HUES6 (cell line): ENCODE results near the gene RASD1.
"Not testable (repeated sequence)": the region's sequence is repeated elsewhere in the genome, so short reads cannot be mapped to it uniquely, and the experiment has no call there.

Source experiments
- H3K27ac ChIP-seq: 2 replicates; pipeline ENCODE4 v1.7.0; 2013; ENCODE audit warnings: low read depth, mild to moderate bottlenecking, low read length, inconsistent platforms
- H3K27me3 ChIP-seq: 2 replicates; pipeline ENCODE4 v1.6.1; 2013; ENCODE audit warnings: low read length; ENCODE audit not compliant: control insufficient read depth, insufficient read depth
- H3K36me3 ChIP-seq: 2 replicates; pipeline ENCODE4 v1.6.1; 2013; ENCODE audit warnings: low read length; ENCODE audit not compliant: control insufficient read depth, insufficient read depth
- H3K4me1 ChIP-seq: 2 replicates; pipeline ENCODE4 v1.6.1; 2013; ENCODE audit warnings: low read length; ENCODE audit not compliant: control insufficient read depth, insufficient read depth
- H3K4me3 ChIP-seq: 2 replicates; pipeline ENCODE4 v1.5.1; 2013; ENCODE audit warnings: low read depth, low read length
- H3K9ac ChIP-seq: one replicate; pipeline ENCODE4 v1.6.1; 2013; ENCODE audit warnings: mild to moderate bottlenecking, low read length
- H3K9me3 ChIP-seq: 2 replicates; pipeline ENCODE4 v1.6.1; 2013; ENCODE audit warnings: low read depth, low read length; ENCODE audit not compliant: control insufficient read depth, insufficient read depth

RASD1 gene

GRCh38 chr17:17465878-17466277, 30.3 kb downstream of the RASD1 start:
- not testable (repeated sequence) for H3K36me3 ChIP-seq, H3K27ac ChIP-seq, H3K9ac ChIP-seq, H3K4me3 ChIP-seq, H3K9me3 ChIP-seq, H3K4me1 ChIP-seq
- peaks cover 13% of the 10 kb centered on the region; the same call in 1 of the 2 replicates for H3K27me3 ChIP-seq

DNA sequence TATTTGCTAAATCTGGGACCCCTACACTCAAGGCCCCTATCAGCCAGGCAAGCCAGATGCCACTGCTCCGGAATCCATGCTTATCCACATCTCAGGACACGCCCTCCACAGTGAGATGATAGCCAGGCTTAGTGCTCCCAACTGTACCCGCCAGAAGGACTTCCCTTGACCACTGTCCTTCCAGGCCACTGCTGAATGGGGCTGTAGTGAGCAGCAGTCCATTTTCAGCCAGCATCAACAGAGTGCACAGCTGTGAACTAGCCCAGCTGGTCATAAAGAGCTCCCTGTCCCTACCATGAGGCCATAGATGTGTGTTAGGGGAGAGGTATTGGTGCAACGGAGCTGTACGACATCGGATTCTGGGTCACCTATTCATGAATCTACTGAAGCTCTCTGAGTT, 32.4 kb downstream of the RASD1 start:
- Histone ChIP-seq H3K36me3 (no peaks in the 10 kb centered on the region), H3K9me3 (peaks cover 5% of the 10 kb centered on the region), H3K4me3 (no peak overlapping the region), H3K27ac (no peak overlapping the region), H3K27me3 (peaks cover 9% of the 10 kb centered on the region; the same call in 1 of the 2 replicates), H3K4me1 (no peaks in the 10 kb centered on the region), H3K9ac (no peak overlapping the region)

- H3K9me3 ChIP-seq, result peaks cover 5% of the 10 kb centered on the region
- H3K9ac ChIP-seq, result no peak overlapping the region
- H3K36me3 ChIP-seq, result no peaks in the 10 kb centered on the region
- H3K4me1 ChIP-seq, result no peaks in the 10 kb centered on the region
- H3K27ac ChIP-seq, result no peak overlapping the region
- H3K4me3 ChIP-seq, result no peak overlapping the region
- H3K27me3 ChIP-seq, result peaks cover 9% of the 10 kb centered on the region; the same call in 1 of the 2 replicates
Observed at GRCh38 chr17:17462048-17462824, 34.0 kb downstream of the RASD1 start.

DNA sequence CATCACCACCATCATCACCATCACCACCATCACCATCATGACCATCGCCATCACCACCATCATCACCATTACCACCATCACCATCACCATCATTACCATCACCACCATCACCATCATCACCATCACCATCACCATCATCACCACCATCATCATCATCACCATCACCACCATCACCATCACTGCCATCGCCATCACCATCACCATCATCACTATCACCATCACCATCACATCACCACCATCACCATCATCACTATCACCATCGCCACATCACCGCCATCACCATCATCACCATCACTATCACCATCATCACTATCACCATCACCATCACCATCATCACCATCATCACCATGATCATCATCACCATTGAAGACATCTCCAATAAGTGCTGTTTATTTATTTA, 36.2 kb downstream of the RASD1 start:
- peaks cover 5% of the 10 kb centered on the region for H3K9me3 ChIP-seq
- H3K9ac ChIP-seq, result no peak overlapping the region
- no peak overlapping the region for H3K4me3 ChIP-seq
- H3K4me1 ChIP-seq, result no peaks in the 10 kb centered on the region
- H3K27ac ChIP-seq, result no peak overlapping the region
- H3K36me3 ChIP-seq, result no peaks in the 10 kb centered on the region
- H3K27me3 ChIP-seq, result peaks cover 5% of the 10 kb centered on the region; the same call in 1 of the 2 replicates

GRCh38 chr17:17457680-17458079, 38.5 kb downstream of the RASD1 start:
- H3K4me1 ChIP-seq, result no peaks in the 10 kb centered on the region
- peaks cover 5% of the 10 kb centered on the region for H3K9me3 ChIP-seq
- no peak overlapping the region for H3K27ac ChIP-seq
- no peaks in the 10 kb centered on the region for H3K27me3 ChIP-seq
- H3K9ac ChIP-seq, result no peak overlapping the region
- no peaks in the 10 kb centered on the region for H3K36me3 ChIP-seq
- no peak overlapping the region for H3K4me3 ChIP-seq

GRCh38 chr17:17456251-17456650, 39.9 kb downstream of the RASD1 start:
- Histone ChIP-seq H3K9me3 (peaks cover 5% of the 10 kb centered on the region), H3K4me1 (no peaks in the 10 kb centered on the region), H3K27ac (no peak overlapping the region), H3K9ac (no peak overlapping the region), H3K36me3 (no peaks in the 10 kb centered on the region), H3K4me3 (no peak overlapping the region), H3K27me3 (no peaks in the 10 kb centered on the region)

DNA sequence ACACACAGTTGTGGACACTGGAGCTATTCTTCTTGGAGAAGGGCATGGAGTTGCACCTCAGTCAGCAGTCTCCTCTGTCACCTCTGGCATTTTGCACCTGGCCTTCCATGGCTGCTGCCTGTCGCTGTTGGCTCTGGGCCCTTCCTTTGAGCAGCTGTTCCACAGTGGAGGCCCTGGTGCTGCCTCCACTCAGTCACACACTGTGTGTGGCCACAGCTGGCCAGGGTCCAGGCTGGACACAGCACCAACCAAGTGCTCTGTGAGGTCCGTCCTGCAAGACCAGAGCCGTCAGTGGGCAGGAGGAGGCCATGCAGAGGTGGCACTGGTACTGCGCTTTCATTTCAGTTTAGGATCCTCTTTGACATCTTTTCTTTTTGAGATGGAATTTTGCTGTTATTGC, 41.0 kb downstream of the RASD1 start:
- H3K4me1 ChIP-seq, result no peaks in the 10 kb centered on the region
- H3K27me3 ChIP-seq, result no peaks in the 10 kb centered on the region
- H3K27ac ChIP-seq, result no peak overlapping the region
- H3K9ac ChIP-seq, result no peak overlapping the region
- H3K36me3 ChIP-seq, result no peaks in the 10 kb centered on the region
- H3K9me3 ChIP-seq, result peaks cover 5% of the 10 kb centered on the region
- no peak overlapping the region for H3K4me3 ChIP-seq

GRCh38 chr17:17454700-17455099, 41.5 kb downstream of the RASD1 start:
- H3K9me3 ChIP-seq, H3K27ac ChIP-seq, H3K9ac ChIP-seq, H3K4me3 ChIP-seq, H3K36me3 ChIP-seq, H3K4me1 ChIP-seq, H3K27me3 ChIP-seq: not testable (repeated sequence)

- H3K4me1 ChIP-seq, result no peaks in the 10 kb centered on the region
- no peaks in the 10 kb centered on the region for H3K36me3 ChIP-seq
- H3K4me3 ChIP-seq, result no peak overlapping the region
- H3K27me3 ChIP-seq, result no peaks in the 10 kb centered on the region
- no peak overlapping the region for H3K9ac ChIP-seq
- no peaks in the 10 kb centered on the region for H3K9me3 ChIP-seq
- no peak overlapping the region for H3K27ac ChIP-seq
Observed at GRCh38 chr17:17454276-17454675, 41.9 kb downstream of the RASD1 start.

DNA sequence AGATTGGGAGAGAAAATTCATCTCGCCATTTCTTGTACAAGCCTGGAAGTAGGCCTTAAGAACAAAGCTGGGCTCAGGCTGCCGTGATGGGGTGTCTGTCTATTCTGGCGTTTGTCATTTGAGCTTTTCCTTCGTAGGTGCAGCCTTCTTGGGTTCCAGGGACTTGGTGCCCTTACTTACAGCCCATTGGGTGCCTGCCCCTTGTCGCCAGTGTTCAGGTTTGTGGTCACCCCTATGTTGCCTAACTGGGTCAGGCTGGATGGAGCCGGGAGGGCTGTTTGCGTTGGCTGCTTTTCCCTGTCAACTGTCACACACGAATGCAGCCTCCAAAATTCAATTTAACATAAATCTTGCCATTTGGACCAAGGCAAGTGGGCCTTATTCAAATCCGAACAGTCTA, 43.1 kb downstream of the RASD1 start:
- Histone ChIP-seq H3K36me3 (no peaks in the 10 kb centered on the region), H3K4me3 (no peak overlapping the region), H3K4me1 (no peaks in the 10 kb centered on the region), H3K9me3 (peaks cover under 1% of the 10 kb centered on the region; the same call in 1 of the 2 replicates), H3K27me3 (no peaks in the 10 kb centered on the region), H3K27ac (no peak overlapping the region), H3K9ac (no peak overlapping the region)

DNA sequence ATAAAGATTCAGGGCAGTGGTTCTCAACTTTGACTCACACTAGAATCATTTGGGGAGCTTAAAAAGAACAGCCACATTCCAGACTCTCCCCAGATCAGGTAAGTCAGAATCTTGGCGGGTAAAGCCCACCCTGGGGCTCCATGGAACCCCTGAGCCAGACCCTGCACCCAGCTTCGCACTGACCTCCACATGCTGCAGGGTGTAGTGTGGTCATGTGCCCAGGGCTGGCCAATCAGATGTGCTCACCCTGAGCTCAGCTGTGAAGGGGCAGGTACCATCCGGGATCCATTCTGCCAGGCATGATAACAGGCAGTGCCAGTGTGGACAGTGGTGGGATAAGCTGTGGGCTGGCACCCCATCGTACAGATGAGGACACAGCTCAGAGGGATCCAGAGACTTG, 47.5 kb downstream of the RASD1 start:
- Histone ChIP-seq H3K9me3 (peaks cover 9% of the 10 kb centered on the region; the same call in 1 of the 2 replicates), H3K9ac (no peak overlapping the region), H3K36me3 (no peaks in the 10 kb centered on the region), H3K4me3 (no peak overlapping the region), H3K4me1 (peaks cover 14% of the 10 kb centered on the region), H3K27me3 (no peaks in the 10 kb centered on the region), H3K27ac (no peak overlapping the region)
